Cardiac fibroblast (primary cell): ENCODE measurements around the gene BBX.

Experiments
- DNase-seq, 2 donors: peaks; one replicate each; pipeline versions ENCODE4 v3.0.0 to v3.0.0-alpha.2; 2010; ENCODE audit warnings: low read depth in 2 of 2
- H3K4me3 ChIP-seq, 2 donors: replicated peaks in 1 of 2; 1 replicate in 1 of 2; 2 replicates in 1 of 2; pipeline ENCODE4 v1.5.1; 2011; ENCODE audit warnings: low read depth in 2 of 2, low read length in 2 of 2, mild to moderate bottlenecking in 2 of 2, moderate library complexity in 1 of 2
- CTCF ChIP-seq: IDR thresholded peaks from one replicate; pipeline ENCODE4 v1.5.1; 2011; ENCODE audit warnings: low read depth, mild to moderate bottlenecking, low read length, inconsistent platforms

Gene BBX

DNA sequence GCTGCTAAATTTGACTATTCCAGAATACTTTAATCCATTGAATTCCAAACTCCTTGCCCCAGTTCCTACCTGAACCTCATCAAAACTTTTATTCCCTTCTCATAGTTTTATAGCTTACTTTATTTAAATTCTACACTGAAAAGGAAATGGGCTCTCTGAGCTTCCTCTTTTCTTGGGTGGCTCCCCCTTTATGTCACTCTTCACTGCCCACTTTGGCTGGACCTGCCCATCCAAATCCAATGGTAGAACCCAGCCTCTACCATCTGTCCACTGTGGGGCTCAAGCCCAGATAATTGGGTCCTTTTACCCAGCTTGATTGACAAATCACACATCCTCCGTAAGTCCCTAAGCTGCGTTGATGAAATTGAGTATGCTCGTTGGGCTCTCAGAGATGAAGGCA lies 216.5 kb downstream of the BBX start:
- no peak for TF ChIP-seq CTCF
- DNase-seq, result no peak
- no peak overlapping the region for H3K4me3 ChIP-seq

- DNase-seq, result peak; percentile 59 to 61
- TF ChIP-seq CTCF, result peak; percentile 31
- H3K4me3 ChIP-seq, result no peak overlapping the region
These were observed 218.5 kb downstream of the BBX start for GRCh38 chr3:107740992-107741896.

DNA sequence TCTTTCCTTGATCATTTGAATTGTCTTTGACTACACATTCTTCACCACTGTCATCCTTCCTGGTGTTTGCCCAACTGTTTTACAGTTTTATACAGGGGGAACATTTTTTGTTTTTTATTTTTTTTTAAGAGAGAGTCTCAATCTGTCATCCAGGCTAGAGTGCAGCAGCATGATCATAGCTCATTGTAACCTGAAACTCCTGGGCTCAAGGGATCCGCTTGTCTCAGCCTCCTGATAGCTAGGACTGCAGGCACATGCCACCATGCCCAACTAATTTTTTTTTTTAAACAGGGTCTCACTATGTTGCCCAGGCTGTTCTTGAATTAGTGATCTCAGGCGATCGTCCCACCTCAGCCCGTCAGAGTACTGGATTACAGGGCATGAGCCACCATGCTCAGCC lies 222.6 kb downstream of the BBX start:
- DNase-seq, result no peak
- no peak overlapping the region for H3K4me3 ChIP-seq
- TF ChIP-seq CTCF, result no peak

DNA sequence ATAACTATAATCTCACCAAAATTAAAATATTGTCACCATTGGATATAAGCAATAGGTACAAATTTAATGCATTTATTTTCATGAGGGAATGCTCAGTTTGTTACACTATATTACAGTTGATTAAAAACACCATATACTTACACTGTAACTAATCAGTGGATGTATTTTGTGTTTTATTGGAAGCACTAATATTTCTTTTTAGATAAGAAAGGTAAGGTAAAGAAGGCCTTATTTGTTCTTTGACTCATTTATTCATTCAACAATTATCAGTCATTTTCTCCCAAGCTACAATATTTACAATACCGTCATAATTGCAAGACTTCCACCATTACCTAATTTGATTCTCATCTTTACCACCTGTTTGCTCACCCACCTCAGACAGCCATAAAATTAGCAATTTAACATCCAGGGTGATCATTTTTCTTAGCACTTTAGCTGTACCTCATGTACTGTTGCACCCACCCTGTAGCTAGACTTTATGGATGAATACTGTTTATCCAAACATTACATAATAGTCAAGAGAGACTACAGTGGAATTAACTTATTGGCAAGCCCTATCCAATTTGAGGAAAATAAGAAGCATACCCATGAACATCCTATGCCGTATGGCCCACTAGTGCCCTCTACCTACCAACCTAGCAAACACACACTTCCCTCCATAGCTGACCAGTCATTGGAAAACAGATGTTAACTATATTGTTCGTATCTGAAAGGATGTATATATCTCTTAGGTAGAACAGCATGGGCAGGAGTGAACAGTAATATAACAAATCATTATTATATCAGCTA lies 229.6 kb downstream of the BBX start:
- TF ChIP-seq CTCF, result peak; percentile 65
- peak; percentile 49 to 60 for DNase-seq
- no peak overlapping the region for H3K4me3 ChIP-seq

- DNase-seq, result peak; percentile 48 to 57
- peak; percentile 61 for TF ChIP-seq CTCF
- H3K4me3 ChIP-seq, result no peak overlapping the region
These were observed 230.7 kb downstream of the BBX start for GRCh38 chr3:107753494-107753893.

- no peak overlapping the region for H3K4me3 ChIP-seq
- no peak for DNase-seq
- no peak for TF ChIP-seq CTCF
These were observed 231.2 kb downstream of the BBX start for GRCh38 chr3:107753976-107754375.
